ENCODE results near the gene RIPPLY2.

DNA sequence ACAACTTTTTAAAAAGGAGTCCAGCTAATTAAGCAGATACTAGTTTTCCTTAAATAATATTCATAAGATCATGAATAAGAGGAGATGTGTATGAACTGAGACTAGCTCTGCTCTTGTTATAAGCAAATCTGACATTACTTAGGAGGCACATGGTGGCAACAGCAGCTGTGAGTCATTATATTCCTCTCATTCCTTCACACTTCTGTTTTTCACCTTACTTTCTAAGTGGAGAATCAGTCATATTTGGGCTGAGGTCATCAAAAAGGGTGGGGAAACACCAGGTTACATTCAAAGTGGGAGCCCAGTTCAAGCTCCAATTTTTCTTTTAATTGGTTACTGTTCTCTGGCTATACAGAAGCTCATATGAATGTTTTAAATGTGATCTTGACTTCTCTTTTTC is 6.0 kb upstream of the RIPPLY2 start:
- TF ChIP-seq, protein P1, sequence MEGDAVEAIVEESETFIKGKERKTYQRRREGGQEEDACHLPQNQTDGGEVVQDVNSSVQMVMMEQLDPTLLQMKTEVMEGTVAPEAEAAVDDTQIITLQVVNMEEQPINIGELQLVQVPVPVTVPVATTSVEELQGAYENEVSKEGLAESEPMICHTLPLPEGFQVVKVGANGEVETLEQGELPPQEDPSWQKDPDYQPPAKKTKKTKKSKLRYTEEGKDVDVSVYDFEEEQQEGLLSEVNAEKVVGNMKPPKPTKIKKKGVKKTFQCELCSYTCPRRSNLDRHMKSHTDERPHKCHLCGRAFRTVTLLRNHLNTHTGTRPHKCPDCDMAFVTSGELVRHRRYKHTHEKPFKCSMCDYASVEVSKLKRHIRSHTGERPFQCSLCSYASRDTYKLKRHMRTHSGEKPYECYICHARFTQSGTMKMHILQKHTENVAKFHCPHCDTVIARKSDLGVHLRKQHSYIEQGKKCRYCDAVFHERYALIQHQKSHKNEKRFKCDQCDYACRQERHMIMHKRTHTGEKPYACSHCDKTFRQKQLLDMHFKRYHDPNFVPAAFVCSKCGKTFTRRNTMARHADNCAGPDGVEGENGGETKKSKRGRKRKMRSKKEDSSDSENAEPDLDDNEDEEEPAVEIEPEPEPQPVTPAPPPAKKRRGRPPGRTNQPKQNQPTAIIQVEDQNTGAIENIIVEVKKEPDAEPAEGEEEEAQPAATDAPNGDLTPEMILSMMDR (conservative IDR thresholded peaks at IDR 0.05 in 1 of 2, IDR thresholded peaks at IDR 0.05 in 1 of 2; ENCODE audit: extremely low read depth in 1 of 2, insufficient read depth in 1 of 2, low read depth in 1 of 2, low read length in 2 of 2): no peak
- TF ChIP-seq EZH2 (IDR thresholded peaks at IDR 0.05; ENCODE audit: borderline replicate concordance, low read length): no peak

Measured in mammary epithelial cell (primary cell).